ENCODE data around the gene SPIRE1. TPM values are rescaled to one million over a fixed set of nuclear protein-coding genes. Genes with fewer than 3 reads are reported as not detected.
A peak's percentile ranks its signal among the peaks of the same experiment; 100 is the strongest.

SPIRE1 gene
- total and polyA plus RNA-seq, 4 experiments from 2014 or later: 1.7 to 3.0 (median 1.8) TPM; not detected in 1

DNA sequence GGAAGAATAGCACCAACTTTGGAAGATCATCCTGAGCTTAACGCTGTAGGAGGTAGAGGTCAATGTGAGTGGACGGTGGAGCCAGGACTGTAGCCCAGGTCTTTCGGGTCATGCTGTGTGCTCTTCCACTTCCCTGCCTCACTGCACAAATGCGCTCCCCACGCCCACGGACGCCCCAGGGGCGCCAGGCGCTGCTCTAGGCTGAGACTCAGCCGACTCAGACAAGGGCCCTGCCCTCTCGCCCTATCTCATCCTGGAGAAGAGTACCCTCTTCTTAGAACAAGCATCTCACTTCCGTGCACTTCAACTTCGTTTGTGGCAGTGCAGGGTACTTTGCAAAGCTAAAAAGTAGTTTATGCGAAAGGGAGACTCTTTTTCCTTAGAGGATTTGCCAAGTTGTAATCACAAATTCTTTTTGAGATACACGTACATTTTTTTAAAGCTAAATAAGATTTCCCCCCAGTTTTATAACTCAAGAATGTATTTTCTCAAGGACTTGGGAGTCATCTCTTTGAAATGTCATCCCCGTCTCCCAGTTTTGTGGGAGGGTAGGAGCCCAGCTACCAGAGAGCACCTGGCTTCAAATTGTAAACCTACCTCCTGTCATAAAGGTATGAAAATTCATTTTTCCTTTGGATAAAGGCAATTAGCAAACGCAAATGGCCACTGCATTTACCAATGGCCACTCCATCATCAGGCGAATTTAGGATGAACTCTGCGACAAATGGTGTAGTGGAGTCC is 251.4 kb downstream of the SPIRE1 start:
- H3K27ac ChIP-seq (ENCODE audit: low read depth, low read length): no peak overlapping the region
- Mint-ChIP-seq H3K27me3 (peaks cover 18 to 23% of the 10 kb centered on the region in 2 donors), H3K27ac (peak overlapping the region in 2 of 7 donors; percentile 46 to 60), H3K4me1 (peaks cover 12 to 38% (median 19%) of the 10 kb centered on the region in 4 donors), H3K4me3 (peak overlapping the region in 7 of 8 donors; percentile 60 to 92 (median 88)), H3K36me3 (no peaks in the 10 kb centered on the region), H3K9me3 (no peaks in the 10 kb centered on the region)
- H3K4me1 ChIP-seq (ENCODE audit: insufficient read depth, low read length): peaks cover 18% of the 10 kb centered on the region
- intact Hi-C loops (cut with micrococcal nuclease): loop anchor here (1.0 to 5.0 kb wide), 2 partner anchors 29 to 251 kb away; partner anchors contain the start of genes AFG3L2 and SPIRE1
- no peak overlapping the region for H3K4me3 ChIP-seq (ENCODE audit: low read length in 2 of 2)
- no peak for DNase-seq
- CTCF ChIA-PET (ENCODE audit: partially characterized antibody): interaction anchor here (0.9 to 4.2 kb wide), 2 partner anchors 14 to 253 kb away, joined by 3 to 26 read pairs; no protein-coding TSS in a partner anchor
- H3K36me3 ChIP-seq (ENCODE audit: insufficient read depth, low read length): no peaks in the 10 kb centered on the region
- POLR2A ChIA-PET (ENCODE audit: partially characterized antibody): interaction anchor here (2.7 kb wide), 1 partner anchor 29 kb away, joined by 24 read pairs; the partner anchor contains the start of gene AFG3L2
- peaks cover 5% of the 10 kb centered on the region for H3K27me3 ChIP-seq (ENCODE audit: insufficient read depth, low read length)
- no peaks in the 10 kb centered on the region for H3K9me3 ChIP-seq (ENCODE audit: control insufficient read depth in 1 of 2, low read length in 2 of 2)

DNA sequence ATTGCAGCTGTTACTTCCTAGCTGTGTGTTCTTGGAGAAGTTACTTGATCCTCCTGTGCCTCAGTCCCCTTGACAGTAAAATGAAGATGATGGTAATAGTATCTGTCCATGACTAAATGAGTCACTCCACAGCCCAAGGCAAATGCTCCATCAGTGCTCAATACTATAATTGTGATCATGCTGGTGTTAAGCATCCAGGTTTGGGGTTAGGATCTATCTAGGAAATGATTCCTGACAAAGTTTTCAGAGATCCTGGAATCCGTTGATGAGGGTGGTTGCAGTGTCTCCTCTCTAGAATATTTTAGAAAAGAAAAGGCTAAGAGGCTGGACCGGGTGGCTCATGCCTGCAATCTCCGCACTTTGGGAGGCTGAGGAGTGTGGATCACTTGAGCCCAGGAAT is 252.8 kb downstream of the SPIRE1 start:
- H3K4me3 Mint-ChIP-seq: peak overlapping the region in 1 of 8 donors; percentile 64
- CTCF ChIA-PET (ENCODE audit: partially characterized antibody): interaction anchor here (0.6 to 4.2 kb wide), 2 partner anchors 12 to 28 kb away, joined by 3 to 26 read pairs; partner anchors contain the start of gene AFG3L2

DNA sequence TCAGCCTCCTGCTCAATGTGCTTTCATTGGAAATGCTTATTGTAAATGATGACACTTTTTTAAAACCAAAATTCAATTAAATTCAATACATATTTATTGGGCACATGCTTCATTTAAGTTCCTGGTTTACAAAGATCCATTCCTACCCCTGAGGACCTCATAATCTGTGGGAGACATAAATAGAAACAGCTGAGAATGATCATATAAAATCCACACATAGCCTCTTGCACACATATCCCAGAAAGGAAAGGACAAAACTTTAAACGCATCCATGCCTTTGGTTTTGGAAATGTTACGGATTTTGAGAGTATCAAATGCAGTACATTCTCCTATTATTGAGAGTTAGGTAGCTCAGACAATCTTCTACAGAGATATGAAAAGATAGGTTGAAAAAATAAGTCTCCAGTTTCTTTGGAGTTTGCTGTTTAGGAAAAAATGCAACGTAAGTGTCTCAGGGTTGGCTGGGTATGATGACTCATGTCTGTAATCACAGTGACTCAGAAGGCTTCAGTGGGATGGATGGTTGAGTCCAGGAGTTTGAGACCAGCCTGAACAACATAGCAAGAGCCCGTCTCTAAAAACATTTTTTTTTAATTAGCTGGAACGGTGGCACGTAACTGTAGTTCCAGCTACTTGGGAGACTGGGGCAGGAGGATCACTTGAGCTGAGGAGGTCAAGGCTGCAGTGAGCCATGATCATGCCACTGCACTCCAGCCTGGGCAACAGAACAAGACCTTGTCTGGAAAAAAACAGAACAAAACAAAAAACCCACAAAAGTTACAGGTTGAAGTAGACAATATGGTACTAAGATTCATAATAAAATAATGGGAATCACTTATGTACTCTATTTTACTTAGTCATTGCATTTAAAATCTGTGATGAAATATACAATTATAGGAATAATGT is 254.1 kb downstream of the SPIRE1 start:
- Mint-ChIP-seq H3K27ac (no peak overlapping the region), H3K36me3 (no peaks in the 10 kb centered on the region), H3K27me3 (peaks cover 22 to 26% of the 10 kb centered on the region in 2 donors), H3K4me3 (no peak overlapping the region), H3K9me3 (no peaks in the 10 kb centered on the region), H3K4me1 (peaks cover 12 to 33% (median 19%) of the 10 kb centered on the region in 4 donors)
- Histone ChIP-seq H3K27ac (ENCODE audit: low read depth, low read length) (no peak overlapping the region), H3K9me3 (ENCODE audit: control insufficient read depth in 1 of 2, low read length in 2 of 2) (no peaks in the 10 kb centered on the region), H3K4me1 (ENCODE audit: insufficient read depth, low read length) (peaks cover 18% of the 10 kb centered on the region), H3K27me3 (ENCODE audit: insufficient read depth, low read length) (peaks cover 5% of the 10 kb centered on the region), H3K36me3 (ENCODE audit: insufficient read depth, low read length) (no peaks in the 10 kb centered on the region), H3K4me3 (ENCODE audit: low read length in 2 of 2) (no peak overlapping the region)
- ChIA-PET POLR2A (ENCODE audit: partially characterized antibody) (no interaction called here), CTCF (ENCODE audit: partially characterized antibody) (interaction anchor here (4.2 kb wide), 1 partner anchor 11 kb away, joined by 26 read pairs; no protein-coding TSS in a partner anchor)
- intact Hi-C loops (cut with micrococcal nuclease): no loop called here
- DNase-seq: no peak

More for the DNA sequence above, 252.8 kb downstream of the SPIRE1 start:
- no peaks in the 10 kb centered on the region for H3K9me3 Mint-ChIP-seq
- peaks cover 12 to 36% (median 19%) of the 10 kb centered on the region in 4 donors for H3K4me1 Mint-ChIP-seq
- no peak overlapping the region for H3K4me3 ChIP-seq (ENCODE audit: low read length in 2 of 2)
- peaks cover 18% of the 10 kb centered on the region for H3K4me1 ChIP-seq (ENCODE audit: insufficient read depth, low read length)
- H3K36me3 ChIP-seq (ENCODE audit: insufficient read depth, low read length): no peaks in the 10 kb centered on the region
- H3K27me3 Mint-ChIP-seq: peaks cover 20 to 25% of the 10 kb centered on the region in 2 donors
- H3K27ac Mint-ChIP-seq: no peak overlapping the region
- intact Hi-C loops (cut with micrococcal nuclease): loop anchor here (5.0 kb wide), 1 partner anchor 252 kb away; the partner anchor contains the start of gene SPIRE1
- H3K27ac ChIP-seq (ENCODE audit: low read depth, low read length): no peak overlapping the region
- DNase-seq: no peak
- no peaks in the 10 kb centered on the region for H3K9me3 ChIP-seq (ENCODE audit: control insufficient read depth in 1 of 2, low read length in 2 of 2)
- no peaks in the 10 kb centered on the region for H3K36me3 Mint-ChIP-seq
- POLR2A ChIA-PET (ENCODE audit: partially characterized antibody): no interaction called here
- H3K27me3 ChIP-seq (ENCODE audit: insufficient read depth, low read length): peaks cover 5% of the 10 kb centered on the region

DNA sequence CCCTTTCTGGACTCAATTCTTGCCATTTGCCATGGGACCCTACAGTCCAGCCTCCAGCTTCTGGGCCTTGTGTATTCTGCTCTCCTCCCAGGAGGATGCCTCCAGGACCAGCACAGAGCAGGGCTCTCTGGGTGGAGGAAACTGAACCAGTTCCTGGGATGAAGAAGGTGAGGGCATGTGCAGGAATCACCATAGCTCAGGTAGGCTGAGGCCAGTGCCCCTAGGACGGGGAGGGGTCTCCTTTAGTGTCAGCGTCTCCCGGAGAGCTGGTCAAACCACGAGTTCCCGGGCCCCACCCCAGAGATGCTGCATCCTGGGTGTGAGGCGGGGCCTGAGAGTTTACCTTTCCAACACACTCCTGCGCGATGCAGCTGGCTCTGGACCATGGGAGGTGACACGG is 256.0 kb downstream of the SPIRE1 start:
- H3K4me1 ChIP-seq (ENCODE audit: insufficient read depth, low read length): peaks cover 10% of the 10 kb centered on the region
- DNase-seq: no peak
- no peaks in the 10 kb centered on the region for H3K9me3 ChIP-seq (ENCODE audit: control insufficient read depth in 1 of 2, low read length in 2 of 2)
- no peak overlapping the region for H3K4me3 ChIP-seq (ENCODE audit: low read length in 2 of 2)
- ChIA-PET CTCF (ENCODE audit: partially characterized antibody) (interaction anchor here (2.1 kb wide), 1 partner anchor 10 kb away, joined by 10 read pairs; no protein-coding TSS in a partner anchor), POLR2A (ENCODE audit: partially characterized antibody) (no interaction called here)
- peaks cover 5% of the 10 kb centered on the region for H3K27me3 ChIP-seq (ENCODE audit: insufficient read depth, low read length)
- no peaks in the 10 kb centered on the region for H3K9me3 Mint-ChIP-seq
- H3K27me3 Mint-ChIP-seq: peaks cover 30 to 40% of the 10 kb centered on the region in 2 donors
- H3K4me1 Mint-ChIP-seq: peaks cover 4 to 20% (median 8%) of the 10 kb centered on the region in 4 donors
- intact Hi-C loops (cut with micrococcal nuclease): no loop called here
- peak overlapping the region in 1 of 8 donors; percentile 51 for H3K4me3 Mint-ChIP-seq
- no peak overlapping the region for H3K27ac ChIP-seq (ENCODE audit: low read depth, low read length)
- no peak overlapping the region for H3K27ac Mint-ChIP-seq
- H3K36me3 Mint-ChIP-seq: no peaks in the 10 kb centered on the region
- no peaks in the 10 kb centered on the region for H3K36me3 ChIP-seq (ENCODE audit: insufficient read depth, low read length)

DNA sequence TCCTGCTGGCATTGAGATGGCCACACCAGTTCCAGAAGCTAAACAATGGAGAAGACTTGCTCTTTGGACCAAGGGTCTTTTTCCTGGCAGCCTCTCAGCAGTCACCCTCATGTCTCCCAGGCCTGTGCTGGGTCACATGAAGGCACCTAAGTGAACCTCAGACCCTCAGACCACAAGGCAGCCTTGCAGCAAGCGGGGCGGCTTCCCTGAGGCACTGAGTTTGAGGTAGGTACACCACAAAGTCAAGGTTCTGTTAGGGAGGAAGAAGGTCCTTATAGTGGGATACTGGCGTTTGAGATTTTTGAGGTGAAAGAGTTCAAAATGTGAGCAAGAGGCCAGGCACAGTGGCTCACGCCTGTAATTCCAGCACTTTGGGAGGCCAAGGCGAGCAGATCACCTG is 258.7 kb downstream of the SPIRE1 start:
- ChIA-PET POLR2A (ENCODE audit: partially characterized antibody) (no interaction called here), CTCF (ENCODE audit: partially characterized antibody) (no interaction called here)
- Histone ChIP-seq H3K4me1 (ENCODE audit: insufficient read depth, low read length) (no peaks in the 10 kb centered on the region), H3K4me3 (ENCODE audit: low read length in 2 of 2) (no peak overlapping the region), H3K9me3 (ENCODE audit: control insufficient read depth in 1 of 2, low read length in 2 of 2) (no peaks in the 10 kb centered on the region), H3K27ac (ENCODE audit: low read depth, low read length) (no peak overlapping the region), H3K36me3 (ENCODE audit: insufficient read depth, low read length) (no peaks in the 10 kb centered on the region), H3K27me3 (ENCODE audit: insufficient read depth, low read length) (peaks cover 5% of the 10 kb centered on the region)
- no peaks in the 10 kb centered on the region for H3K36me3 Mint-ChIP-seq
- H3K27ac Mint-ChIP-seq: no peak overlapping the region
- H3K9me3 Mint-ChIP-seq: no peaks in the 10 kb centered on the region
- H3K4me3 Mint-ChIP-seq: no peak overlapping the region
- no peaks in the 10 kb centered on the region for H3K4me1 Mint-ChIP-seq
- peaks cover 29 to 37% of the 10 kb centered on the region in 2 donors for H3K27me3 Mint-ChIP-seq
- no peak for DNase-seq
- intact Hi-C loops (cut with micrococcal nuclease): no loop called here

DNA sequence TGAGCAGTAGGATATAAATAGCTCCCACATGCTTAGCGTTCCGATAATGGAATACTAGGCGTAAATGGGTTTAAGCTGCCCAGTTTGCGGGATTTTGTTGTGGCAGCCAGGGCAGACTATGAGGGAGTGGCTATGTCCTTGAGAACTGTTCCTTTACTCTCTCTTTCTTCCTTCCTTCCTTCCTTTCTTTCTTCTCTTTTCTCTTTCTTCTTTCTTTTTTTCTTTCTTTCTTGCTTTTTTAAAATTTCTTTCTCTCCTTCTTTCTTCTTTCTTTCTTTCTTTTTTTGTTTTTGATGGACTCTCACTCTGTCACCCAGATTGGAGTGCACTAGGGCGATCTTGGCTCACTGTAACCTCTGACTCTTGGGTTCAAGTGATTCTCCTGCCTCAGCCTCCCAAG is 259.3 kb downstream of the SPIRE1 start:
- ChIA-PET CTCF (ENCODE audit: partially characterized antibody) (no interaction called here), POLR2A (ENCODE audit: partially characterized antibody) (no interaction called here)
- no peaks in the 10 kb centered on the region for H3K4me1 ChIP-seq (ENCODE audit: insufficient read depth, low read length)
- H3K27me3 Mint-ChIP-seq: peaks cover 27 to 37% of the 10 kb centered on the region in 2 donors
- H3K9me3 ChIP-seq (ENCODE audit: control insufficient read depth in 1 of 2, low read length in 2 of 2): no peaks in the 10 kb centered on the region
- no peaks in the 10 kb centered on the region for H3K36me3 ChIP-seq (ENCODE audit: insufficient read depth, low read length)
- intact Hi-C loops (cut with micrococcal nuclease): no loop called here
- H3K4me1 Mint-ChIP-seq: no peaks in the 10 kb centered on the region
- H3K4me3 Mint-ChIP-seq: no peak overlapping the region
- no peaks in the 10 kb centered on the region for H3K9me3 Mint-ChIP-seq
- H3K27ac Mint-ChIP-seq: no peak overlapping the region
- DNase-seq: no peak
- no peak overlapping the region for H3K27ac ChIP-seq (ENCODE audit: low read depth, low read length)
- no peak overlapping the region for H3K4me3 ChIP-seq (ENCODE audit: low read length in 2 of 2)
- H3K27me3 ChIP-seq (ENCODE audit: insufficient read depth, low read length): peaks cover 5% of the 10 kb centered on the region
- no peaks in the 10 kb centered on the region for H3K36me3 Mint-ChIP-seq

DNA sequence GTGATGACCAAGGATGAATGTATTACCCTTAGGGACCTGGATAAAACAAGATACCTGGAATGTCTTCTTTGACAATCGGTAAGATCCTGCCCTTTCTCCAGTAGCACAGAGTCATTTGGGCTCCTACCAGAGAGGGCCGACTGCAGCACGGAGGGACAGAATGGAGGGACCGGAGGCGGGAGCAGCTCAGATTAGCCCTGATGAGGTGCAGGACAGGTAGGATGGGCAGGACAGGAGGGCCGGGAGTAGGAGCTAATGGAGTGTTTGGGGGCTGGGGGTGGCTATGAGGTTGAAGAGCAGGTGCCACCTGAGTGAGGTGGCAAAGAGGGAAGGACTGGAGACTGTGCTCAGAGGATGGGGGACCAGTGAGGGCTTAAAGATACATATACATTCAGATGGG is 260.1 kb downstream of the SPIRE1 start:
- Mint-ChIP-seq H3K4me3 (no peak overlapping the region), H3K36me3 (no peaks in the 10 kb centered on the region), H3K27me3 (peaks cover 21 to 36% of the 10 kb centered on the region in 2 donors), H3K27ac (peak overlapping the region in 1 of 7 donors; percentile 49), H3K4me1 (no peaks in the 10 kb centered on the region), H3K9me3 (no peaks in the 10 kb centered on the region)
- H3K4me3 ChIP-seq (ENCODE audit: low read length in 2 of 2): no peak overlapping the region
- DNase-seq: no peak
- no peaks in the 10 kb centered on the region for H3K4me1 ChIP-seq (ENCODE audit: insufficient read depth, low read length)
- POLR2A ChIA-PET (ENCODE audit: partially characterized antibody): no interaction called here
- no peaks in the 10 kb centered on the region for H3K9me3 ChIP-seq (ENCODE audit: control insufficient read depth in 1 of 2, low read length in 2 of 2)
- CTCF ChIA-PET (ENCODE audit: partially characterized antibody): no interaction called here
- H3K27ac ChIP-seq (ENCODE audit: low read depth, low read length): no peak overlapping the region
- intact Hi-C loops (cut with micrococcal nuclease): no loop called here
- no peaks in the 10 kb centered on the region for H3K36me3 ChIP-seq (ENCODE audit: insufficient read depth, low read length)
- peaks cover 5% of the 10 kb centered on the region for H3K27me3 ChIP-seq (ENCODE audit: insufficient read depth, low read length)

Data from CD4-positive, alpha-beta memory T cell (primary cell).